CD8-positive, alpha-beta memory T cell (primary cell): ENCODE measurements around the gene TRIM65. TPM values are rescaled to one million over a fixed set of nuclear protein-coding genes. Genes with fewer than 3 reads are reported as not detected.
A peak's percentile ranks its signal among the peaks of the same experiment; 100 is the strongest.

ENCODE experiments used
- CTCF ChIA-PET: fragments of 350-600 bp; sonication (Branson Sonifier 250); formaldehyde crosslinking; loops from one replicate; lab custom pipeline; 2021; ENCODE audit warnings: antibody characterized with exemption; lab: Charles Lee
- POLR2A ChIA-PET: fragments of 350-600 bp; sonication (Branson Sonifier 250); formaldehyde crosslinking; loops from one replicate; lab custom pipeline; 2021; ENCODE audit warnings: antibody characterized with exemption; lab: Charles Lee
- DNase-seq, 5 donors: peaks; one replicate each; pipeline versions ENCODE4 v3.0.0 to v3.0.0-alpha.2; 2020 to 2022; ENCODE audit warnings: mixed read lengths in 1 of 5
- H3K27ac ChIP-seq: one replicate; pipeline ENCODE4 v1.7.0; 2013; ENCODE audit warnings: low read depth, mild to moderate bottlenecking, low read length, moderate library complexity
- H3K27me3 ChIP-seq: 2 replicates; pipeline ENCODE4 v1.7.0; 2013; ENCODE audit warnings: low read length, mild to moderate bottlenecking; ENCODE audit not compliant: insufficient read depth, poor library complexity, severe bottlenecking
- H3K36me3 ChIP-seq: 2 replicates; pipeline ENCODE4 v1.7.0; 2013; ENCODE audit warnings: mild to moderate bottlenecking, low read length, moderate library complexity; ENCODE audit not compliant: insufficient read depth
- H3K4me1 ChIP-seq: 2 replicates; pipeline ENCODE4 v1.7.0; 2013; ENCODE audit warnings: mild to moderate bottlenecking, low read length, moderate library complexity; ENCODE audit not compliant: insufficient read depth
- H3K4me3 ChIP-seq: 2 replicates; pipeline ENCODE4 v1.7.0; 2013; ENCODE audit warnings: mild to moderate bottlenecking, low read length
- H3K9me3 ChIP-seq: 2 replicates; pipeline ENCODE4 v1.7.0; 2013; ENCODE audit warnings: mild to moderate bottlenecking, low read length
- H3K27ac Mint-ChIP-seq, 8 donors: one replicate each; pipeline ENCODE4 v1.8.0; 2020 to 2021; ENCODE audit warnings: mixed read lengths in 8 of 8, mild to moderate bottlenecking in 6 of 8, inconsistent platforms in 3 of 8, moderate library complexity in 3 of 8
- H3K27me3 Mint-ChIP-seq, 2 donors: one replicate each; pipeline ENCODE4 v1.8.0; 2020 to 2021; ENCODE audit warnings: mixed read lengths in 2 of 2, mild to moderate bottlenecking in 1 of 2, moderate library complexity in 1 of 2
- H3K36me3 Mint-ChIP-seq, 3 donors: one replicate each; pipeline ENCODE4 v1.8.0; 2020 to 2021; ENCODE audit warnings: mixed read lengths in 3 of 3, inconsistent platforms in 1 of 3, mild to moderate bottlenecking in 1 of 3
- H3K4me1 Mint-ChIP-seq, 3 donors: one replicate each; pipeline ENCODE4 v1.8.0; 2020 to 2021; ENCODE audit warnings: mixed read lengths in 3 of 3, inconsistent platforms in 1 of 3, mild to moderate bottlenecking in 1 of 3
- H3K4me3 Mint-ChIP-seq, 7 donors: one replicate each; pipeline ENCODE4 v1.8.0; 2020 to 2021; ENCODE audit warnings: mixed read lengths in 7 of 7, mild to moderate bottlenecking in 6 of 7, moderate library complexity in 4 of 7, inconsistent platforms in 2 of 7
- H3K9me3 Mint-ChIP-seq, 5 donors: one replicate each; pipeline ENCODE4 v1.8.0; 2020 to 2022; ENCODE audit warnings: mixed read lengths in 5 of 5, mild to moderate bottlenecking in 3 of 5, moderate library complexity in 2 of 5, inconsistent platforms in 1 of 5
- polyA plus RNA-seq: library from polyadenylated mRNA; unstranded; fragments of 300-500 nt; fragmentation: Illumina TruSeq; gene quantifications from one replicate; pipeline ENCODE4 v1.2.3, GENCODE V29; 2021
- total RNA-seq, 2 experiments: library from RNA; stranded (reverse); gene quantifications; one replicate each; pipeline ENCODE4 v1.2.3, GENCODE V29; 2021

TRIM65 gene
- total and polyA plus RNA-seq, 3 experiments from 2014 or later = 28.1 to 35.4 (median 34.9) TPM

DNA sequence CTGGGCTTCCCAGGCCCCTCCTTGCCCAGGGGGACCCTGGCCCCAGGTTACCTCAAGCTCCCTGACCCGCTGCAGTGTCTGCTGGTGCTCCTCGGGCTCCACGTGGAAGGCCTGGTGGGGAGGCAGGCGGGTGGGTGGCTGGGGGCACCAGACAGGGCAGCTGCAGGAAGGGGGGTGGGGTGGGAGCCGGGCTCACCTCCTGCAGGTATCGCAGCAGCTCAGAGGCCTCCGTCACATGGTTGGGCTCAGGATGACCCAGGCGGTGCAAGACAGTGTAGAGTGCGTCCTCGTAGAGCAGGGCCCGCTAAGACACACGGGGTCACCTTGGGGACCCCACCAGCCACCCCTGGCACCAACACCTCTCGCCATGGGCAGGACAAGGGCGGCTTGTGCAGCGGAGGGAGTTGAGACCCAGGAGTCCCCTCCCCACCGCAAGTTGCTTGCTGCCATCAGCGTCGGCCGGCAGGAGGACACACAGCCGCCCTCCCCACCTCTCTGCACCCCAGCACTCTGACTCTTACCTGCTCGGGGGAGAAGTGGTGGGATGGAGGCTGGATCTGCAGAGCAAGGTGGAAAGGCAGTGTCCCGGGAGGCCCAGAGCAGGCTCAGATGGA is 53.7 kb downstream of the TRIM65 start:
- H3K4me3 Mint-ChIP-seq = peak overlapping the region; percentile 91 to 98 (median 93)
- Histone ChIP-seq H3K27ac (peak overlapping the region; percentile 89), H3K4me3 (peak overlapping the region; percentile 91), H3K4me1 (peaks cover 28% of the 10 kb centered on the region), H3K27me3 (no peaks in the 10 kb centered on the region), H3K36me3 (peaks cover 25% of the 10 kb centered on the region), H3K9me3 (no peaks in the 10 kb centered on the region)
- H3K4me1 Mint-ChIP-seq = peaks cover 8 to 32% (median 11%) of the 10 kb centered on the region in 3 donors
- H3K9me3 Mint-ChIP-seq = no peaks in the 10 kb centered on the region
- H3K36me3 Mint-ChIP-seq = peaks cover 0 to 69% (median 0%) of the 10 kb centered on the region in 3 donors
- peak in 1 of 5 donors; percentile 28 for DNase-seq
- ChIA-PET CTCF (interaction anchor here (0.8 to 5.6 kb wide), 13 partner anchors 10 to 95 kb away, joined by 3 to 38 read pairs (median 5); partner anchors contain the start of genes GALK1, TRIM65, UNK and WBP2), POLR2A (interaction anchor here (1.0 to 4.9 kb wide), 13 partner anchors 9 to 90 kb away, joined by 3 to 61 read pairs (median 7); partner anchors contain the start of genes TRIM65, UNK and WBP2)
- H3K27ac Mint-ChIP-seq = peak overlapping the region; percentile 88 to 97 (median 95)
- no peaks in the 10 kb centered on the region for H3K27me3 Mint-ChIP-seq

DNA sequence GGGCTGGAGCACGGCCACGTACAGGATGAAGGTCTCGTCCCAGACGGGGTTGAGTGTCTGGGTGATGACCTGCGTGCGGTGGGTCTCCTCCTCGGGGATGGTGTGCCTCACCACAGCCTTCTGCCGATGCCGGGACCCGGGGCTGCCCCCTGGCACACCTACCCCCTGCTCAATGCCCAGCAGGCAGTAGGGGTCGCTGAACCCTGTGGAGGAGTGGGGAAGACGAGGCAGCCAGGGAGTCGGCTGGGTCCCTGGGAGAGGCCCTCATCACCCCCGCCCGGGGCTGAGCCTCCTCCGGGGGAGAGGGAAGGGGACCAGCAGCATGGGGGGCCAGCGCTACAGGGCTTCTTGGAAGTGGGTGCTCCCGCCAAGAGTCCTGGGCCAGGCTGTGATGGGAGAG is 54.3 kb downstream of the TRIM65 start:
- Mint-ChIP-seq H3K9me3 (no peaks in the 10 kb centered on the region), H3K4me3 (peak overlapping the region in 6 of 7 donors; percentile 92 to 98 (median 94)), H3K27ac (peak overlapping the region in 7 of 8 donors; percentile 53 to 92 (median 70)), H3K27me3 (no peaks in the 10 kb centered on the region), H3K36me3 (peaks cover 0 to 69% (median 0%) of the 10 kb centered on the region in 3 donors), H3K4me1 (peaks cover 5 to 36% (median 11%) of the 10 kb centered on the region in 3 donors)
- H3K4me1 ChIP-seq = peaks cover 28% of the 10 kb centered on the region
- H3K9me3 ChIP-seq = no peaks in the 10 kb centered on the region
- ChIA-PET POLR2A (interaction anchor here (1.0 to 4.9 kb wide), 4 partner anchors 9 to 15 kb away, joined by 3 to 61 read pairs (median 12); partner anchors contain the start of gene WBP2), CTCF (interaction anchor here (0.8 to 5.6 kb wide), 2 partner anchors 12 to 95 kb away, joined by 3 to 38 read pairs; partner anchors contain the start of gene WBP2)
- H3K36me3 ChIP-seq = peaks cover 19% of the 10 kb centered on the region
- no peaks in the 10 kb centered on the region for H3K27me3 ChIP-seq
- no peak for DNase-seq
- H3K4me3 ChIP-seq = peak overlapping the region; percentile 91
- H3K27ac ChIP-seq = peak overlapping the region; percentile 89

DNA sequence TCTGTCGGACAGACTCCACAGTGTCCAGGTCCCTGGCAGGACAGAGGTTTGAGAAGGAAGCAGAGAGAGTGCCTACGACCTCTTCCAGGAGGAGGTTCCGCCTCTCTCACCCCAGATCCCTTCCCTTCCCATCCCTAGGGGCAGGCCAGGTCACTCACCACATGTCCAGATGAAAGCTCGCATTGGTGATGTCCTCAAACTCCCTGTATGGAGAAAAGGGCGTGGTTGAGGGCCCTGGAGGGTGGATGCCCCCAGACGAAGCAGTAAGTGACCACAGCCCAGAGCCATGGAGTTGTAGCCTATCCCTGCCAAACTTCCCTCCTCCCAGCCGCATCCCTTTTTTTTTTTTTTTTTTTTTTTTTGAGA is 56.0 kb downstream of the TRIM65 start:
- Histone ChIP-seq H3K4me3 (no peak overlapping the region), H3K4me1 (peaks cover 27% of the 10 kb centered on the region), H3K9me3 (no peaks in the 10 kb centered on the region), H3K36me3 (peaks cover 31% of the 10 kb centered on the region), H3K27ac (no peak overlapping the region), H3K27me3 (no peaks in the 10 kb centered on the region)
- peaks cover 5 to 36% (median 9%) of the 10 kb centered on the region in 3 donors for H3K4me1 Mint-ChIP-seq
- H3K27me3 Mint-ChIP-seq = no peaks in the 10 kb centered on the region
- H3K4me3 Mint-ChIP-seq = peak overlapping the region in 3 of 7 donors; percentile 43 to 63 (median 56)
- POLR2A ChIA-PET = interaction anchor here (0.7 to 0.8 kb wide), 2 partner anchors 12 to 64 kb away, joined by 3 to 6 read pairs; no protein-coding TSS in a partner anchor
- peaks cover 0 to 63% (median 0%) of the 10 kb centered on the region in 3 donors for H3K36me3 Mint-ChIP-seq
- H3K27ac Mint-ChIP-seq = peak overlapping the region in 2 of 8 donors; percentile 33 to 75
- CTCF ChIA-PET = interaction anchor here (1.3 to 1.5 kb wide), 2 partner anchors 26 to 58 kb away, joined by 3 to 4 read pairs; no protein-coding TSS in a partner anchor
- no peaks in the 10 kb centered on the region for H3K9me3 Mint-ChIP-seq
- DNase-seq = no peak

DNA sequence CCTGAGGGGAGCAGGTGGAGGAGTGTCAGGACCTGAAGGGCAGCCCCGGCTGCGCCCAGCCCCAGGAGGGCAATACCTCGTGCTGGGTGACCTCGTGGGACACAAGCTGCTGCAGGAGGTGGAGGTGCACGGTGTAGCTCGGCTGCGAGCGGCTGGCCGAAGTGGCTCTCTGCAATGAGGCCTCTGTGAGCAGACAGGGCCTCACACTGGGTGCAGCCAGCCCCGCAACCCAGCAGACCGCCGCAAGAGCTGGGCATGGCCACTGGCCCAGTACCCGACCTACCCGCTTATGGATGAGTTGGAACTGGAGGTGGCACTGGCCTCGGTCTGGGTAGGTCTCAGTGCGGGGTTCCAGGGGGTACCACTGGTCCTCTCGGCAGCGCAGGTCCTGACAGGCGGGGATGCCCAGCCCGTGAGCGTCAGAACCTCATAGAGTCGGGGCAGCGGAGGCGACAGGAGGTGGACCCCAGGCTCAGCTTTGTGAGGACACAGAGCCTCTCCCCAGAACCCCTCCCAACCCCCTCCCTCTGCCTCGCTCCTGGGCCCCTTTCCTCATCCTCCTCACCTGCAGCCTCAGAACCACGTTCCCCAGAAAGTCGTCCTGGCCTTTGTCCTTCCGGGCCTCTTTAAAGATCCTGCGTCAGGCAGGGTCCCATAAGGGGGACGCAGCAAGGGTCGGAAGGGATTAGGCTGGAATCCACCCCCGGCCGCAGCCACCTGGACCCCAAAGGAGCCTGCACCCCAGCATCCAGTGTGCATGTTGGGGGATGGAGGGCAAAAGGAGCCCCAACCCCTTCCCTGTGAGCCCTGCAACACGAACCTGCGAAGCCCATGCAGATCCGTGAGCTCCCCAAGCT is 56.6 kb downstream of the TRIM65 start:
- Histone ChIP-seq H3K36me3 (peaks cover 37% of the 10 kb centered on the region), H3K27me3 (no peaks in the 10 kb centered on the region), H3K4me1 (peaks cover 22% of the 10 kb centered on the region), H3K27ac (no peak overlapping the region), H3K4me3 (no peak overlapping the region), H3K9me3 (no peaks in the 10 kb centered on the region)
- peaks cover 0 to 60% (median 0%) of the 10 kb centered on the region in 3 donors for H3K36me3 Mint-ChIP-seq
- H3K9me3 Mint-ChIP-seq = no peaks in the 10 kb centered on the region
- H3K4me1 Mint-ChIP-seq = peaks cover 5 to 32% (median 7%) of the 10 kb centered on the region in 3 donors
- ChIA-PET POLR2A (interaction anchor here (0.7 to 1.0 kb wide), 4 partner anchors 8 to 87 kb away, joined by 3 to 7 read pairs (median 4); no protein-coding TSS in a partner anchor), CTCF (interaction anchor here (1.2 to 1.5 kb wide), 3 partner anchors 8 to 57 kb away, joined by 3 to 4 read pairs (median 4); no protein-coding TSS in a partner anchor)
- H3K27me3 Mint-ChIP-seq = no peaks in the 10 kb centered on the region
- no peak for DNase-seq
- H3K4me3 Mint-ChIP-seq = no peak overlapping the region
- H3K27ac Mint-ChIP-seq = peak overlapping the region in 3 of 8 donors; percentile 33 to 52 (median 41)

Other genes with a start within 250 kb of the TRIM65 start
- 10 to 100 TPM; 28.5 to 30.3 TPM for gene RECQL5, start 229.8 kb downstream of the TRIM65 start, total RNA-seq
- gene RECQL5, start 229.8 kb downstream of the TRIM65 start, polyA plus RNA-seq = 16.0 TPM
- gene SAP30BP, start 229.6 kb downstream of the TRIM65 start, total RNA-seq = 100 to 1,000 TPM in 1 of 2 experiments, 10 to 100 TPM in 1; 98.0 to 111 TPM
- 87.5 TPM for gene SAP30BP, start 229.6 kb downstream of the TRIM65 start, polyA plus RNA-seq
- gene ITGB4, start 175.5 kb downstream of the TRIM65 start, total RNA-seq = 1 to 10 TPM; 1.8 to 2.1 TPM
- gene ITGB4, start 175.5 kb downstream of the TRIM65 start, polyA plus RNA-seq = 1.5 TPM
- 10 to 100 TPM; 33.2 to 39.7 TPM for gene GALK1, start 131.8 kb downstream of the TRIM65 start, total RNA-seq
- 19.7 TPM for gene GALK1, start 131.8 kb downstream of the TRIM65 start, polyA plus RNA-seq
- gene UNK, start 112.1 kb downstream of the TRIM65 start, total RNA-seq = 10 to 100 TPM; 24.4 to 29.3 TPM
- gene UNK, start 112.1 kb downstream of the TRIM65 start, polyA plus RNA-seq = 32.8 TPM
- 100 to 1,000 TPM; 143 to 154 TPM for gene UNC13D, start 52.5 kb downstream of the TRIM65 start, total RNA-seq
- gene UNC13D, start 52.5 kb downstream of the TRIM65 start, polyA plus RNA-seq = 90.3 TPM
- gene WBP2, start 41.6 kb downstream of the TRIM65 start, total RNA-seq = 10 to 100 TPM; 47.5 to 53.2 TPM
- gene WBP2, start 41.6 kb downstream of the TRIM65 start, polyA plus RNA-seq = 129 TPM
- 10 to 100 TPM; 12.6 to 14.1 TPM for gene TRIM47, start 18.4 kb downstream of the TRIM65 start, total RNA-seq
- 17.6 TPM for gene TRIM47, start 18.4 kb downstream of the TRIM65 start, polyA plus RNA-seq
- gene MRPL38, start 7.9 kb upstream of the TRIM65 start, total RNA-seq = 100 to 1,000 TPM; 171 to 180 TPM
- 73.1 TPM for gene MRPL38, start 7.9 kb upstream of the TRIM65 start, polyA plus RNA-seq
- gene FBF1, start 44.1 kb upstream of the TRIM65 start, total RNA-seq = 10 to 100 TPM; 22.6 to 23.8 TPM
- gene FBF1, start 44.1 kb upstream of the TRIM65 start, polyA plus RNA-seq = 5.7 TPM
- gene ACOX1, start 82.2 kb upstream of the TRIM65 start, total RNA-seq = 10 to 100 TPM; 35.1 to 36.1 TPM
- gene ACOX1, start 82.2 kb upstream of the TRIM65 start, polyA plus RNA-seq = 15.8 TPM
- 10 to 100 TPM; 15.9 to 17.3 TPM for gene TEN1, start 82.3 kb upstream of the TRIM65 start, total RNA-seq
- 21.0 TPM for gene TEN1, start 82.3 kb upstream of the TRIM65 start, polyA plus RNA-seq
- 1 to 10 TPM; 5.0 to 5.5 TPM for gene CDK3, start 103.9 kb upstream of the TRIM65 start, total RNA-seq
- gene CDK3, start 103.9 kb upstream of the TRIM65 start, polyA plus RNA-seq = not detected
- under 1 TPM; 0.07 to 0.11 TPM for gene EVPL, start 130.4 kb upstream of the TRIM65 start, total RNA-seq
- not detected for gene EVPL, start 130.4 kb upstream of the TRIM65 start, polyA plus RNA-seq
- 100 to 1,000 TPM; 120 to 123 TPM for gene SRP68, start 175.6 kb upstream of the TRIM65 start, total RNA-seq
- gene SRP68, start 175.6 kb upstream of the TRIM65 start, polyA plus RNA-seq = 80.4 TPM
- 1 to 10 TPM; 2.7 to 3.1 TPM for gene GALR2, start 177.8 kb upstream of the TRIM65 start, total RNA-seq
- gene GALR2, start 177.8 kb upstream of the TRIM65 start, polyA plus RNA-seq = not detected
- gene ZACN, start 182.2 kb upstream of the TRIM65 start, total RNA-seq = 1 to 10 TPM; 2.8 to 3.0 TPM
- gene ZACN, start 182.2 kb upstream of the TRIM65 start, polyA plus RNA-seq = 4.1 TPM
- gene EXOC7, start 206.8 kb upstream of the TRIM65 start, total RNA-seq = 100 to 1,000 TPM; 105 to 109 TPM
- 69.3 TPM for gene EXOC7, start 206.8 kb upstream of the TRIM65 start, polyA plus RNA-seq
- gene FOXJ1, start 244.3 kb upstream of the TRIM65 start, total RNA-seq = under 1 TPM; 0.64 to 0.94 TPM
- gene FOXJ1, start 244.3 kb upstream of the TRIM65 start, polyA plus RNA-seq = 0.68 TPM